HepG2 (cell line): ENCODE results near the gene METTL5. TPM values are rescaled to one million over a fixed set of nuclear protein-coding genes. Genes with fewer than 3 reads are reported as not detected.

ENCODE experiments used
- ARNT2 ChIP-seq: sonication (generic); formaldehyde crosslinking; IDR thresholded peaks from 2 replicates; pipeline ENCODE4 v1.8.0; 2022; ENCODE audit warnings: mild to moderate bottlenecking, low read depth, missing genetic modification reagents, moderate library complexity
- CBX2 ChIP-seq, 2 experiments: fragments of 200-600 bp in 1 of 2; sonication (generic); formaldehyde crosslinking in 1 of 2; IDR thresholded peaks; 2 replicates each; pipeline versions ENCODE4 v1.7.0 to v1.8.1; 2018 to 2022; ENCODE audit warnings: low read depth in 2 of 2, low read length in 1 of 2, mild to moderate bottlenecking in 1 of 2, missing genetic modification reagents in 1 of 2
- ELF1 ChIP-seq: sonication (generic); formaldehyde crosslinking; IDR thresholded peaks from 2 replicates; pipeline ENCODE4 v1.4.0; 2020; ENCODE audit warnings: missing genetic modification reagents
- HCFC1 ChIP-seq: fragments of 150-350 bp; IDR thresholded peaks from 2 replicates; pipeline ENCODE4 v1.6.1; 2014; ENCODE audit warnings: low read depth, low read length
- HMG20A ChIP-seq: IDR thresholded peaks from 2 replicates; pipeline ENCODE4 v1.6.1; 2016; ENCODE audit warnings: borderline replicate concordance
- KAT8 ChIP-seq: IDR thresholded peaks from 2 replicates; pipeline ENCODE4 v1.6.1; 2016; ENCODE audit warnings: missing genetic modification reagents, missing compliant biosample characterization
- KLF13 ChIP-seq: sonication (generic); formaldehyde crosslinking; IDR thresholded peaks from 2 replicates; pipeline ENCODE4 v1.4.0; 2020; ENCODE audit warnings: mild to moderate bottlenecking, missing genetic modification reagents
- MAFG ChIP-seq: sonication (generic); formaldehyde crosslinking; IDR thresholded peaks from 2 replicates; pipeline ENCODE4 v1.5.1; 2020; ENCODE audit warnings: mild to moderate bottlenecking, missing genetic modification reagents
- NCOR1 ChIP-seq: fragments of 200-600 bp; sonication (generic); IDR thresholded peaks from 2 replicates; pipeline ENCODE4 v1.7.0; 2017; ENCODE audit warnings: antibody characterized with exemption, low read length, borderline replicate concordance
- PHF21A ChIP-seq: sonication (generic); formaldehyde crosslinking; IDR thresholded peaks from 2 replicates; pipeline ENCODE4 v1.5.0; 2020; ENCODE audit warnings: mild to moderate bottlenecking, missing genetic modification reagents
- SIX1 ChIP-seq: sonication (generic); formaldehyde crosslinking; IDR thresholded peaks from 2 replicates; pipeline ENCODE4 v1.4.0; 2020; ENCODE audit warnings: missing genetic modification reagents, borderline replicate concordance
- SMAD3 ChIP-seq: sonication (generic); formaldehyde crosslinking; IDR thresholded peaks from 2 replicates; pipeline ENCODE4 v1.4.0; 2020; ENCODE audit warnings: missing genetic modification reagents
- SMARCC2 ChIP-seq: fragments of 450-650 bp; IDR thresholded peaks from 2 replicates; pipeline ENCODE4 v1.6.1; 2017; ENCODE audit warnings: antibody characterized with exemption, mild to moderate bottlenecking
- SOX6 ChIP-seq, 2 experiments: fragments of 450-650 bp in 1 of 2; sonication (generic) in 1 of 2; formaldehyde crosslinking in 1 of 2; IDR thresholded peaks; 2 replicates each; pipeline versions ENCODE4 v1.4.0 to v1.6.1; 2017 to 2020; ENCODE audit warnings: antibody characterized with exemption in 1 of 2, mild to moderate bottlenecking in 1 of 2, missing genetic modification reagents in 1 of 2
- SP1 ChIP-seq, 2 experiments: fragments of 450-650 bp in 1 of 2; sonication (generic) in 1 of 2; formaldehyde crosslinking in 1 of 2; IDR thresholded peaks; 2 replicates each; pipeline versions ENCODE4 v1.4.0 to v1.6.1; 2016 to 2020; ENCODE audit warnings: missing genetic modification reagents in 1 of 2
- TBL1XR1 ChIP-seq: fragments of 150-350 bp; IDR thresholded peaks from 2 replicates; pipeline ENCODE4 v1.6.1; 2014; ENCODE audit warnings: borderline replicate concordance, low read length; ENCODE audit not compliant: partially characterized antibody
- TBX3 ChIP-seq: fragments of 450-650 bp; IDR thresholded peaks from 2 replicates; pipeline ENCODE4 v1.6.1; 2017; ENCODE audit warnings: antibody characterized with exemption, mild to moderate bottlenecking, inconsistent platforms, borderline replicate concordance
- TCF12 ChIP-seq, 2 experiments: fragments of 450-650 bp in 1 of 2; sonication (generic) in 1 of 2; formaldehyde crosslinking in 1 of 2; IDR thresholded peaks; 2 replicates each; pipeline versions ENCODE4 v1.6.1 to v1.8.0; 2017 to 2022; ENCODE audit warnings: antibody characterized with exemption in 1 of 2, mild to moderate bottlenecking in 1 of 2, missing genetic modification reagents in 1 of 2, moderate library complexity in 1 of 2
- YEATS2 ChIP-seq: sonication (generic); formaldehyde crosslinking; IDR thresholded peaks from 2 replicates; pipeline ENCODE4 v1.4.0; 2020; ENCODE audit warnings: missing genetic modification reagents, borderline replicate concordance
- ZC3H4 ChIP-seq: sonication (generic); formaldehyde crosslinking; IDR thresholded peaks from 2 replicates; pipeline ENCODE4 v1.4.0; 2020; ENCODE audit warnings: missing genetic modification reagents, borderline replicate concordance
- ZNF251 ChIP-seq: sonication (generic); formaldehyde crosslinking; IDR thresholded peaks from 2 replicates; pipeline ENCODE4 v1.9.0; 2021; ENCODE audit warnings: mild to moderate bottlenecking, missing genetic modification reagents
- ZNF30 ChIP-seq: sonication (generic); formaldehyde crosslinking; IDR thresholded peaks from 2 replicates; pipeline ENCODE4 v1.5.0; 2020; ENCODE audit warnings: mild to moderate bottlenecking, missing genetic modification reagents
- ZNF383 ChIP-seq: sonication (generic); formaldehyde crosslinking; IDR thresholded peaks from 2 replicates; pipeline ENCODE4 v1.4.0; 2020; ENCODE audit warnings: missing genetic modification reagents, mild to moderate bottlenecking, borderline replicate concordance
- ZNF484 ChIP-seq: sonication (generic); formaldehyde crosslinking; IDR thresholded peaks from 2 replicates; pipeline ENCODE4 v1.5.1; 2020; ENCODE audit warnings: mild to moderate bottlenecking, low read depth, missing genetic modification reagents, borderline replicate concordance
- ZNF510 ChIP-seq: sonication (generic); formaldehyde crosslinking; IDR thresholded peaks from 2 replicates; pipeline ENCODE4 v1.4.0; 2020; ENCODE audit warnings: low read depth, mild to moderate bottlenecking, missing genetic modification reagents
- ZNF552 ChIP-seq: sonication (generic); formaldehyde crosslinking; IDR thresholded peaks from 2 replicates; pipeline ENCODE4 v1.9.0; 2022; ENCODE audit warnings: missing genetic modification reagents, mild to moderate bottlenecking, borderline replicate concordance
- ZNF792 ChIP-seq: IDR thresholded peaks from 2 replicates; pipeline ENCODE4 v1.6.1; 2016
- polyA plus RNA-seq, 8 experiments: library from polyadenylated mRNA; depleted of rRNA in 3 of 8; stranded (reverse) in 7 of 8; unstranded in 1 of 8; fragments of >200 nt; fragmentation: Illumina TruSeq in 4 of 8; extraction: Trizol in 4 of 8; gene quantifications; 2 replicates each; pipeline versions ENCODE4 v1.2.1 to v1.2.3, GENCODE V29; 2011 to 2016; ENCODE audit warnings: low read depth in 4 of 8, missing spikeins in 1 of 8, mixed read lengths in 1 of 8; ENCODE audit not compliant: insufficient read depth in 1 of 8
- total RNA-seq, 5 experiments: library from RNA; depleted of rRNA; stranded (reverse); fragments of >200 nt; fragmentation: Illumina TruSeq; extraction: Trizol; gene quantifications; 2 replicates each; pipeline ENCODE4 v1.2.3, GENCODE V29; 2016; ENCODE audit warnings: low read depth in 1 of 5
- TF ChIP-seq, protein P1 (sequence below): sonication (generic); formaldehyde crosslinking; IDR thresholded peaks from 2 replicates; pipeline ENCODE4 v1.5.1; 2020; ENCODE audit warnings: missing genetic modification reagents, mild to moderate bottlenecking, borderline replicate concordance

Gene METTL5
- total and polyA plus RNA-seq, 2 of the 13 experiments (the other 11 are each of a cell fraction or from before 2014, with no cell fraction given) = 50.7 to 95.1 TPM

DNA sequence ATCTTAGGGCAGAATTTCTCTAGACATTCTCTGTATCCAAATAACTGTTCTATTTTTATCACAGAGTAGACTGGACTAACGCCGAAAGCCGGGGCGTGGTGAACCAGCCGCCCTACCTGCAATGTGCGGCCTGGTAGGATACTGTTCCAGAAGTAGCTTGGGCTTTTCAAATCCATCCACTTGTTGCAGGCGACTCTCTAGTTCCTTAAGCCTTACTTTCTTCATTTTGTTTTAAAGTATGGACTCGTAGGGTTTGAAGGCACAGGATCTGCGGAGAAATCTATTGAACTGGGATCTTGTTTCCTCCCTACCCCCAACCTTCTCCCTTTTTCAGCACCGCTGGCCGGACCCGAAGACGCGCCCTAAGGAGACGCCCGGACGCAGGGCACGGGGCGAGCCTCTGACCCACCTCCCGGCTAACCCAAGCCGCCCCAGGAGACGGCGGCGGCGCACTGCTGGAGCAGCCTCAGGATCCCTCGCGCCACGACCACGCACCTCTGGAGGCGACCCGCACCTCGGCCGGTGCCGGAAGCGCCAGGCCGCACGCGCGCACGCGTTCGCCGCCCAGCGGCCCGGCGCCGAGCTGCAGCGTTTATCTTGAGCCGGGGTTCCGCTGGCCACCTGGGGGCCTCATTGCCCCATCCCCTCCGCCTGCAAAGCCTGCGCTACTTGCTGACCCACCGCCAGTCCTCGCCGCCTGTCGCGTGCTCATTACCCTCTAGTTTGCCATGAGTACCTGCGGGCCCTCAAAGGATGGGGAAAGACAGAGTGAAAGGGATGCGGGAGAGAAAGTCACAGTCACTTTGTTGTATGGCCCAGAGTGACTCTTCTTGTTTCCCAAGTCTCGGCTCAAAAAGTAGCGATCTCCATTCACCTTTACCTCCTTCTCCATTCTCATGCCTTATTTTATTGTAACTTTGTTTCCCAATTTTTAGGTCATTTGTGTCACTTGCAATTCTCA, at the start of gene METTL5 (continued):
- TF ChIP-seq NCOR1 = no peak; the same call in 1 of the 2 replicates
- TF ChIP-seq HMG20A (CRISPR knock-in tag) = no peak
- TF ChIP-seq KLF13 (CRISPR knock-in tag) = 0 out of 2 replicates have a peak, but pooled peaks have one; percentile 25
- TF ChIP-seq ZNF383 (CRISPR knock-in tag) = peak; percentile 97; the same call in 1 of the 2 replicates
- TF ChIP-seq ZNF510 (CRISPR knock-in tag) = 0 out of 2 replicates have a peak, but pooled peaks have one; percentile 38
- peak; percentile 75; the same call in 1 of the 2 replicates for TF ChIP-seq ZNF552
- TF ChIP-seq ELF1 (CRISPR knock-in tag) = no peak; the same call in none of the 2 replicates
- TF ChIP-seq KAT8 = peak; percentile 86
- TF ChIP-seq ARNT2 = peak; percentile 98
- TF ChIP-seq SIX1 (CRISPR knock-in tag) = no peak
- 0 out of 2 replicates have a peak, but pooled peaks have one; percentile 37 for TF ChIP-seq ZNF30 (CRISPR knock-in tag)
- TF ChIP-seq ZNF484 (CRISPR knock-in tag) = no peak; the same call in 1 of the 2 replicates
- TF ChIP-seq HCFC1 = peak; percentile 43
- TF ChIP-seq SOX6 (IDR thresholded peaks at IDR 0.05) = no peak
- peak; percentile 30; the same call in 1 of the 2 replicates for TF ChIP-seq SOX6 (CRISPR knock-in tag; IDR thresholded peaks at IDR 0.05)
- no peak for TF ChIP-seq ZNF251 (CRISPR knock-in tag)
- 0 out of 2 replicates have a peak, but pooled peaks have one; percentile 36 for TF ChIP-seq SMAD3 (CRISPR knock-in tag)
- TF ChIP-seq TBL1XR1 = peak; percentile 69
- TF ChIP-seq SMARCC2 = no peak
- no peak for TF ChIP-seq MAFG (CRISPR knock-in tag)
- no peak for TF ChIP-seq TCF12 (IDR thresholded peaks at IDR 0.05)
- TF ChIP-seq TCF12 (CRISPR knock-in tag; IDR thresholded peaks at IDR 0.05) = no peak; the same call in 1 of the 2 replicates
- no peak for TF ChIP-seq ZC3H4 (CRISPR knock-in tag)
- TF ChIP-seq CBX2 (IDR thresholded peaks at IDR 0.05; ENCODE audit: low read depth, low read length) = no peak
- TF ChIP-seq CBX2 (CRISPR knock-in tag; IDR thresholded peaks at IDR 0.05; ENCODE audit: low read depth) = no peak; the same call in 1 of the 2 replicates
- no peak for TF ChIP-seq TBX3
- peak; percentile 62; the same call in 1 of the 2 replicates for TF ChIP-seq ZNF792
- no peak for TF ChIP-seq SP1 (IDR thresholded peaks at IDR 0.05)
- peak; percentile 18; the same call in 1 of the 2 replicates for TF ChIP-seq SP1 (CRISPR knock-in tag; IDR thresholded peaks at IDR 0.05)
- TF ChIP-seq, protein P1, sequence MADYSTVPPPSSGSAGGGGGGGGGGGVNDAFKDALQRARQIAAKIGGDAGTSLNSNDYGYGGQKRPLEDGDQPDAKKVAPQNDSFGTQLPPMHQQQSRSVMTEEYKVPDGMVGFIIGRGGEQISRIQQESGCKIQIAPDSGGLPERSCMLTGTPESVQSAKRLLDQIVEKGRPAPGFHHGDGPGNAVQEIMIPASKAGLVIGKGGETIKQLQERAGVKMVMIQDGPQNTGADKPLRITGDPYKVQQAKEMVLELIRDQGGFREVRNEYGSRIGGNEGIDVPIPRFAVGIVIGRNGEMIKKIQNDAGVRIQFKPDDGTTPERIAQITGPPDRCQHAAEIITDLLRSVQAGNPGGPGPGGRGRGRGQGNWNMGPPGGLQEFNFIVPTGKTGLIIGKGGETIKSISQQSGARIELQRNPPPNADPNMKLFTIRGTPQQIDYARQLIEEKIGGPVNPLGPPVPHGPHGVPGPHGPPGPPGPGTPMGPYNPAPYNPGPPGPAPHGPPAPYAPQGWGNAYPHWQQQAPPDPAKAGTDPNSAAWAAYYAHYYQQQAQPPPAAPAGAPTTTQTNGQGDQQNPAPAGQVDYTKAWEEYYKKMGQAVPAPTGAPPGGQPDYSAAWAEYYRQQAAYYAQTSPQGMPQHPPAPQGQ = peak; percentile 85; the same call in 1 of the 2 replicates
- TF ChIP-seq PHF21A (CRISPR knock-in tag) = peak; percentile 84
- peak; percentile 55; the same call in 1 of the 2 replicates for TF ChIP-seq YEATS2 (CRISPR knock-in tag)
